ENCODE measurements around the gene TCHHL1.

DNA sequence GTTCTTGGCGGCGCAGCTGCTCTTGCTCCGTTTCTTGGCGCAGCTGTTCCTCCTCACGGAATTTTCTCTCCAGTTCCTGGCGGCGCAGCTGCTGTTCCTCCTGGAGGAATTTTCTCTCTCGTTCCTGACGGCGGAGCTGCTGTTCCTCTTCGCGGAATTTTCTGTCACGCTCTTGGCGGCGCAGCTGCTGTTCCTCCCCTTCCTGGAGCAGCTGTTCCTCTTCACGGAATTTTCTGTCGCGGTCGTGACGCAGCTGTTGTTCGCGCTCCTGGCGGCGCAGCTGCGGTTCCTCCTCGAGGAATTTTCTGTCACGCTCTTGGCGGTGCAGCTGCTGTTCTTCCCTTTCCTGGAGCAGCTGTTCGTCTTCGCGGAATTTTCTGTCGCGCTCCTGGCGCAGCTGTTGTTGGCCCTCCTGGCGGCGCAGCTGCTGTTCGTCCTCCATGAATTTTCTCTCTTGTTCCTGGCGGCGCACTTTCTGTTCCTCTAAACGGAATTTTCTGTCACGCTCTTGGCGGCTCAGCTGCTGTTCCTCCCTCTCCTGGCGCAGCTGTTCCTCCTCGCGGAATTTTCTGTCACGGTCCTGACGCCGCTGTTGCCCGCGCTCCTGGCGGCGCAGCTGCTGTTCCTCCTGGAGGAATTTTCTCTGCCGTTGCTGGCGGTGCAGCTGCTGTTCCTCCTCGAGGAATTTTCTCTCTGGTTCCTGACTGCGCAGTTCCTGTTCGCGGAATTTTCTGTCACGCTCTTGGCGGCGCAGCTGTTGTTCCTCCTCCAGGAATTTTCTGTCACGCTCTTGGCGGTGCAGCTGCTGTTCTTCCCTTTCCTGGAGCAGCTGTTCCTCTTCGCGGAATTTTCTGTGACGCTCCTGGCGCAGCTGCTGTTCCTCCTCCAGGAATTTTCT, 19.4 kb upstream of the TCHHL1 start:
- TF ChIP-seq, protein P1, sequence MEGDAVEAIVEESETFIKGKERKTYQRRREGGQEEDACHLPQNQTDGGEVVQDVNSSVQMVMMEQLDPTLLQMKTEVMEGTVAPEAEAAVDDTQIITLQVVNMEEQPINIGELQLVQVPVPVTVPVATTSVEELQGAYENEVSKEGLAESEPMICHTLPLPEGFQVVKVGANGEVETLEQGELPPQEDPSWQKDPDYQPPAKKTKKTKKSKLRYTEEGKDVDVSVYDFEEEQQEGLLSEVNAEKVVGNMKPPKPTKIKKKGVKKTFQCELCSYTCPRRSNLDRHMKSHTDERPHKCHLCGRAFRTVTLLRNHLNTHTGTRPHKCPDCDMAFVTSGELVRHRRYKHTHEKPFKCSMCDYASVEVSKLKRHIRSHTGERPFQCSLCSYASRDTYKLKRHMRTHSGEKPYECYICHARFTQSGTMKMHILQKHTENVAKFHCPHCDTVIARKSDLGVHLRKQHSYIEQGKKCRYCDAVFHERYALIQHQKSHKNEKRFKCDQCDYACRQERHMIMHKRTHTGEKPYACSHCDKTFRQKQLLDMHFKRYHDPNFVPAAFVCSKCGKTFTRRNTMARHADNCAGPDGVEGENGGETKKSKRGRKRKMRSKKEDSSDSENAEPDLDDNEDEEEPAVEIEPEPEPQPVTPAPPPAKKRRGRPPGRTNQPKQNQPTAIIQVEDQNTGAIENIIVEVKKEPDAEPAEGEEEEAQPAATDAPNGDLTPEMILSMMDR (IDR thresholded peaks at IDR 0.05) = no peak
- no peak for TF ChIP-seq POLR2A (IDR thresholded peaks at IDR 0.05)

Data from esophagus squamous epithelium (tissue), 4 donors.